Testis (tissue), 3 donors: ENCODE measurements around the gene RIMBP2. TPM values are rescaled to one million over a fixed set of nuclear protein-coding genes. Genes with fewer than 3 reads are reported as not detected.
"Not testable (repeated sequence)": the region's sequence is repeated elsewhere in the genome, so short reads cannot be mapped to it uniquely, and the experiment has no call there.

Source experiments
- DNase-seq: peaks from one replicate; pipeline ENCODE4 v3.0.0-alpha.2; 2019
- H3K27ac ChIP-seq, 2 donors: fragments of 200-600 bp; sonication (generic); one replicate each; pipeline ENCODE4 v1.5.1; 2019
- H3K27me3 ChIP-seq: fragments of 200-600 bp; sonication (generic); one replicate; pipeline ENCODE4 v1.5.1; 2019
- H3K36me3 ChIP-seq: fragments of 200-600 bp; sonication (generic); one replicate; pipeline ENCODE4 v1.5.1; 2017; ENCODE audit warnings: low read depth; ENCODE audit errors: missing control alignments
- H3K4me1 ChIP-seq: fragments of 200-600 bp; sonication (generic); one replicate; pipeline ENCODE4 v1.5.1; 2019
- H3K4me3 ChIP-seq, 2 donors: fragments of 200-600 bp; sonication (generic); one replicate each; pipeline ENCODE4 v1.5.1; 2017 to 2019
- H3K9me3 ChIP-seq: fragments of 200-600 bp; sonication (generic); one replicate; pipeline ENCODE4 v1.5.1; 2017
- POLR2A ChIP-seq: fragments of 450-650 bp; IDR thresholded peaks from one replicate; pipeline ENCODE4 v1.6.1; 2017; ENCODE audit warnings: antibody characterized with exemption, mild to moderate bottlenecking, moderate library complexity
- WGBS, 2 donors: methylation state at CpG; one replicate each; pipeline ENCODE4 v1.1.5; 2018; 5-methylcytosine and 5-hydroxymethylcytosine counted together
- intact Hi-C: fragments of 100-400 bp; cut with DNase I; formaldehyde crosslinking; loops from one replicate; pipeline ENCODE4 v1.15.1; 2023; ENCODE audit warnings: low total_unique reads
- polyA plus RNA-seq: library from polyadenylated mRNA; stranded (reverse); fragments of 350-450 nt; fragmentation: Illumina TruSeq; extraction: RNeasy Lipid Tissue Mini Kit (QIAGEN cat#74804); gene quantifications from one replicate; pipeline ENCODE4 v1.2.3, GENCODE V29; 2014; ENCODE audit warnings: low read depth, low replicate concordance; ENCODE audit not compliant: insufficient read depth
- total RNA-seq, 2 donors: library from RNA; depleted of rRNA; stranded (reverse); fragments of >200 nt; gene quantifications; one replicate each; pipeline ENCODE4 v1.2.3, GENCODE V29; 2016
- TF ChIP-seq, protein P1 (sequence below), 3 experiments: fragments of 450-650 bp in 2 of 3; fragments of 200-600 bp in 1 of 3; sonication (generic) in 1 of 3; IDR thresholded peaks; one replicate each; pipeline ENCODE4 v1.5.1; 2016 to 2019; ENCODE audit warnings: antibody characterized with exemption in 3 of 3, mild to moderate bottlenecking in 2 of 3, moderate library complexity in 1 of 3

RIMBP2 gene
- total and polyA plus RNA-seq, 3 donors from 2014 or later: 8.0 to 10.0 (median 8.7) TPM

DNA sequence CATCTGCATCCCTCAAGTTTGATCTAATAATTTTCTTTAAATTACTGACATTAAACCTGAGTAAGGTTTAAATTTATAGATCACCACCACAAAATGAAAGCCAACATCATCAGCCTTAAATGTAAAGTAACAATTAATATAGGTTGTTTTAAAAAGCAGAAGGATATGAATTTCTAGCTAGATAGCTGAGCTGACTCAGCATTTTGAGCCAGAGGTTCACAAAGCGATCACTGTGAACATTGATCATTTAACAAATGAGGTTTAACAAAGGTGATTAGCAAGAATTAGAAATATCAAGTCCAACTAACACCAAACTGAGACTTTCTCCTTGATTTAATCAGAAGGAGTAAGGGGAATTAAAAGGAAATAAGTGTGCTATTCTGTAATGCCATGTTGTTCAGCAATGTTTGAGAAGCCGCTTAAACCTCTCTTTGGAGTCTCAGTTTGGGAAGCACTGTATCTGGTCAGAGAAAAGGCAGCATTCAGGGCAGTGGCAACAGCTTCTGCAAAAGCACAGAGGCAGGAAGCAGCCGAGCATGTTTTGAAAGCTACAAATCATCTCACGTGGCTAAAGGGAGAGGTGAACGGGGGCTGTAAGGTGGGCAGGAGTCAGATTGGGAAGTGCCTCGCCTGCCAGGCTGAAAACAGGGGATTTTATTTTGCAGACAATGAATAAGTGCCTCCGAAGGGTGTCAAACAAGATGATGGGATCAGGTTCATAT is 19.6 kb downstream of the RIMBP2 start:
- H3K36me3 ChIP-seq: no peaks in the 10 kb centered on the region
- H3K27ac ChIP-seq: no peak overlapping the region
- H3K27me3 ChIP-seq: no peaks in the 10 kb centered on the region
- no peak for DNase-seq
- 58 to 64% methylated on average over 7 of the region's 7 CpGs for WGBS, 2 donors
- H3K4me1 ChIP-seq: no peaks in the 10 kb centered on the region
- no peak overlapping the region for H3K4me3 ChIP-seq
- intact Hi-C loops: no loop called here
- no peaks in the 10 kb centered on the region for H3K9me3 ChIP-seq
- TF ChIP-seq, protein P1, sequence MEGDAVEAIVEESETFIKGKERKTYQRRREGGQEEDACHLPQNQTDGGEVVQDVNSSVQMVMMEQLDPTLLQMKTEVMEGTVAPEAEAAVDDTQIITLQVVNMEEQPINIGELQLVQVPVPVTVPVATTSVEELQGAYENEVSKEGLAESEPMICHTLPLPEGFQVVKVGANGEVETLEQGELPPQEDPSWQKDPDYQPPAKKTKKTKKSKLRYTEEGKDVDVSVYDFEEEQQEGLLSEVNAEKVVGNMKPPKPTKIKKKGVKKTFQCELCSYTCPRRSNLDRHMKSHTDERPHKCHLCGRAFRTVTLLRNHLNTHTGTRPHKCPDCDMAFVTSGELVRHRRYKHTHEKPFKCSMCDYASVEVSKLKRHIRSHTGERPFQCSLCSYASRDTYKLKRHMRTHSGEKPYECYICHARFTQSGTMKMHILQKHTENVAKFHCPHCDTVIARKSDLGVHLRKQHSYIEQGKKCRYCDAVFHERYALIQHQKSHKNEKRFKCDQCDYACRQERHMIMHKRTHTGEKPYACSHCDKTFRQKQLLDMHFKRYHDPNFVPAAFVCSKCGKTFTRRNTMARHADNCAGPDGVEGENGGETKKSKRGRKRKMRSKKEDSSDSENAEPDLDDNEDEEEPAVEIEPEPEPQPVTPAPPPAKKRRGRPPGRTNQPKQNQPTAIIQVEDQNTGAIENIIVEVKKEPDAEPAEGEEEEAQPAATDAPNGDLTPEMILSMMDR (IDR thresholded peaks at IDR 0.05): no peak
- no peak for TF ChIP-seq POLR2A

DNA sequence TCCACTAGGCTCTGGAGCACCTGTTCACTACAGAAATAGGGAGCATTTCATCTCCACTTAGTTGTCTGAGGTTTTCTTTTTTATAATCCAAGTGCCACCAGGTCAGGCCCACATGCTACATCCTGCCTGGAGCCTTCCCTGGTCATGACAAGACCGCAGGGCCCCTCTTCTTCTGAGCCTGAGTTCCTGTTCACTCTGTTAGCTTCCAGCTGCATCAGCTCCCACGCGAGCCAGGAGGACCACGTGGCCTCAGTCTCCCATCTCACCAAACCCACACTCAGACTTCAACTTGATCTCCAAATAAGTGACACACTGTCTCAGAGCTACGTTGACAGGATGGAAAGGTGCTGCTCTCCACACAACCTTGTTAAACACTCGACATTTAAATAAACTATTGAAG is 21.0 kb downstream of the RIMBP2 start:
- no peak for TF ChIP-seq POLR2A
- TF ChIP-seq, protein P1 (IDR thresholded peaks at IDR 0.05): no peak
- WGBS, 2 donors: 79 to 87% methylated on average over 6 of the region's 6 CpGs
- Histone ChIP-seq H3K36me3 (no peaks in the 10 kb centered on the region), H3K4me1 (no peaks in the 10 kb centered on the region), H3K27ac (no peak overlapping the region), H3K9me3 (no peaks in the 10 kb centered on the region), H3K4me3 (no peak overlapping the region), H3K27me3 (no peaks in the 10 kb centered on the region)
- intact Hi-C loops: no loop called here
- no peak for DNase-seq

DNA sequence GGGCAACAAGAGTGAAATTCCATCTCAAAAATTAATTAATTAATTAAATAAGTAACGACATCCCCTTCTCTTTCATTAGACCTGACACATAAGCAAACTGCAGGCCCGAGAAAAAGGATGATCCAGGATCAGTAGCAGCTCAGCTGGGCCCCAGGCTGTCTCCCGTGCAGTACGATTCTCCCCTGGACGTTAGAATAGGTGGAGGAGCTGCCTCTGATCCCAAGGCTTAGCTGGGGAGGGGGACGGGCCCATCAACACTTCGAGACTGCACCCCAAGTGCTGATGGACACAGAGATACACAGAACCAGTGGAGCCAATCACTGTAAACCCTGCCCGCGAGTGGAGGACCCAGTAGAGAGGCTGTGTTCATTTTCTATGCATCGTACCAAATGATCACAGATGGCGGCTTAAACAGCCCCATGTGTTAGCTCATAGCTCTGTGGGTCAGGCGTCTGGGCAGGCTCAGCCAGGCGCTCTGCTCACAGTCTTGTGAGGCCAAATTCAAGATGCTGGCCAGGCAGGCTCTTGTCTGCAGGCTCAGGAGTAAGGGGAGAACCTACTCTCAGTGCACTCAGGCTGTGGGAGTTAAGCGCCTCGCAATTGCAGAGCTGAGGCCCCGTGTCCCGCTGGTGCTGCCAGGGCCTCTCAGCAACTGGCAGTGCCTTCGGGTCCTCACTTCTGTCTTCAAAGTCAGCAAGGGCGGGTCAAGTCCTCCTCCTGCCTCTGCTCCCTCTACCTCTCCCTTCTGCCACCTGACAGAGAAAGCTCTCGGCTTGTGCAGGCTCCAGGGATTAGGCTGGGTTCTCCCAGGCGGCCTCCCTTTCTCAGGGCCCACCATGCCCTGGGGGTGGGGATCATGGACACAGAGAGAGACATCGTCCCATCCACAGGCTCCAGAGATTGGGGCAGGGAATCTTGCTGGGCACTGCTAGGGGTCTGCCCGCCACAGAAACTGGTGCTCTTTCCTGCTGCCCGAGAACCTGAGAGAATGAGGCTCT is 26.4 kb downstream of the RIMBP2 start:
- H3K36me3 ChIP-seq: no peaks in the 10 kb centered on the region
- intact Hi-C loops: no loop called here
- no peak for TF ChIP-seq POLR2A
- no peaks in the 10 kb centered on the region for H3K9me3 ChIP-seq
- WGBS, 2 donors: 91 to 93% methylated on average over 14 to 24 of the region's 24 CpGs
- no peaks in the 10 kb centered on the region for H3K4me1 ChIP-seq
- no peak overlapping the region for H3K27ac ChIP-seq
- no peak overlapping the region for H3K4me3 ChIP-seq
- no peak for DNase-seq
- no peaks in the 10 kb centered on the region for H3K27me3 ChIP-seq

DNA sequence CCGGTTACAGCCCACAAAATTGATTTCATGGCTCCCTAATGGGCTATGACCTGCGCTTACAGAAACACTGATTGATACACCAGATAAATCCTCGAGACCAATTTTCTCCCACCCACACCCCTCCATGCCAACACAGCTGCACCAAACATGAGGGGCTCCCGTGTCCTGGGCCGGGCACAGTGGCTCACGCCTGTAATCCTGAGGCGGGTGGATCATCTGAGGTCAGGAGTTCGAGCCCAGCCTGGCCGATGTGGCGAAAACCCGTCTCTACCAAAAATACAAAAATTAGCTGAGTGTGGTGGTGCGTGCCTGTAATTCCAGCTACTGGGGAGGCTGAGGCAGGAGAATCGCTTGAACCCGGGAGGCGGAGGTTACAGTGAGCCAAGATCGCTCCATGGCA is 27.1 kb downstream of the RIMBP2 start:
- H3K27ac ChIP-seq, H3K4me3 ChIP-seq, intact Hi-C loops, H3K27me3 ChIP-seq, H3K4me1 ChIP-seq, H3K9me3 ChIP-seq, DNase-seq, H3K36me3 ChIP-seq: not testable (repeated sequence)
- 88 to 92% methylated on average over 16 of the region's 16 CpGs for WGBS, 2 donors

DNA sequence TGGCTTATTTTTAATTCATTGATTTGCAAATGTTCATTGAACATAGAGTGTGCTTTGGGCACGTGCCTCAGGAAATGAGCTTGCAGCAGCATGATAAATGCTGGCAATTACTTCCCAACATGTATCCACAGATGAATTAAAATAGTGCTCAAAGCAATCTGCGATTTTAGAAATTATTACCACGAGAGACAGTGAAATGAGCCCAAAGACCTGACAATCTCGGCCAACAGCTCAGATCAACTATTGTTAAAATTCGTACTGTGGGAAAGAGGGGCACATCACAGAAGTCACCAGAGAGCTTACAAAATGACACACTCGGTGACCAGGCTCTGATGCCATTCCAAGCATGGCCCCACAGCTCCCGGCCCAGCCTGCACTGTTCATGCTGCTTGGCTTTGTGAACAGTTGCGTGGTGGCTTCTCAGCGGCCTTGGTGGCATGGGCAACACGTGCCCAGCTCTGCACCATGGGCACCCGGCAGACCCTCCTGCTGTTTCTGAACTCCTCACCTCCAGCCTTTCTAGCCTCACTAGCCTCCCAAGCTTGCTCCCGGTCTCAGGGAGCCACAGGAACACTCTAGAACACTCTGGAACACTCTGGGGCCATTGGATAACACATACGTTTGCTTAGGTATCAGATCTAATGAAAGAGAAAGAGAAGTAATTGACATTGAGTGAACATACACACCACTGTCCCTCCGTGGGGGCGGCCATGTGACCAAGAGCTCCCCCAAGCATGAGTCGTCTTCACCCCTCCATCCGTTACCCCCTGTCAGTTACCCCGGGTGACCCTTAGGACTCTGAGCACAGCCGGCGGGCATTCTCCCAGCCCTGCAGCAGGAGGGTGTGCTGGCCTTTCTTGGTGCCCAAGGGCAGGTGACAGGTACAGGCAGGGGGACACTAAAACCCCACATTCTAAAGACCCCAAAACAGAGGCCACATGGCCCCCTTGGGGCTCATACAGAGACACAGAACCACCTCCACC is 28.0 kb downstream of the RIMBP2 start:
- no peaks in the 10 kb centered on the region for H3K27me3 ChIP-seq
- H3K9me3 ChIP-seq: no peaks in the 10 kb centered on the region
- WGBS, 2 donors: 83 to 89% methylated on average over 16 to 20 of the region's 20 CpGs
- no peak for DNase-seq
- H3K4me3 ChIP-seq: no peak overlapping the region
- H3K27ac ChIP-seq: no peak overlapping the region
- intact Hi-C loops: no loop called here
- no peaks in the 10 kb centered on the region for H3K36me3 ChIP-seq
- H3K4me1 ChIP-seq: no peaks in the 10 kb centered on the region
- TF ChIP-seq, protein P1 (IDR thresholded peaks at IDR 0.05): no peak
- no peak for TF ChIP-seq POLR2A
